HFFc6 (cell line): Measurements from ENCODE around the gene AKR7A2. TPM values are rescaled to one million over a fixed set of nuclear protein-coding genes. Genes with fewer than 3 reads are reported as not detected.

Source experiments
- DNase-seq: peaks from one replicate; pipeline ENCODE4 v3.0.0-alpha.2; 2018
- H3K27ac Mint-ChIP-seq: 2 replicates; pipeline ENCODE4 v1.8.0; 2020; ENCODE audit warnings: mild to moderate bottlenecking, mixed read lengths
- H3K27me3 Mint-ChIP-seq: 2 replicates; pipeline ENCODE4 v1.8.0; 2021; ENCODE audit warnings: mild to moderate bottlenecking, moderate library complexity, mixed read lengths; ENCODE audit not compliant: insufficient read depth
- H3K36me3 Mint-ChIP-seq: 2 replicates; pipeline ENCODE4 v1.8.0; 2021; ENCODE audit warnings: low read depth, mixed read lengths
- H3K4me1 Mint-ChIP-seq: 2 replicates; pipeline ENCODE4 v1.8.0; 2020; ENCODE audit warnings: low read depth, mixed read lengths
- H3K4me3 Mint-ChIP-seq: 2 replicates; pipeline ENCODE4 v1.8.0; 2020; ENCODE audit warnings: mild to moderate bottlenecking, moderate library complexity, mixed read lengths
- H3K9me3 Mint-ChIP-seq: 2 replicates; pipeline ENCODE4 v1.8.0; 2020; ENCODE audit warnings: mild to moderate bottlenecking, mixed read lengths
- CTCF ChIP-seq: fragments of 200-600 bp; sonication (generic); IDR thresholded peaks from 2 replicates; pipeline ENCODE4 v1.5.0; 2021; ENCODE audit warnings: antibody characterized with exemption, mild to moderate bottlenecking
- total RNA-seq, 6 experiments: library from RNA; stranded (reverse); fragmentation: NEBNext Ultra II Directional; extraction: Animal tissue kit (Norgen Biotek cat#: 25700); gene quantifications; 2 replicates in 1 of 6; 3 replicates in 5 of 6; pipeline ENCODE4 v1.2.3, GENCODE V29; 2021

AKR7A2 gene
- total RNA-seq, 6 experiments from 2014 or later: 62.8 to 74.2 (median 69.4) TPM

DNA sequence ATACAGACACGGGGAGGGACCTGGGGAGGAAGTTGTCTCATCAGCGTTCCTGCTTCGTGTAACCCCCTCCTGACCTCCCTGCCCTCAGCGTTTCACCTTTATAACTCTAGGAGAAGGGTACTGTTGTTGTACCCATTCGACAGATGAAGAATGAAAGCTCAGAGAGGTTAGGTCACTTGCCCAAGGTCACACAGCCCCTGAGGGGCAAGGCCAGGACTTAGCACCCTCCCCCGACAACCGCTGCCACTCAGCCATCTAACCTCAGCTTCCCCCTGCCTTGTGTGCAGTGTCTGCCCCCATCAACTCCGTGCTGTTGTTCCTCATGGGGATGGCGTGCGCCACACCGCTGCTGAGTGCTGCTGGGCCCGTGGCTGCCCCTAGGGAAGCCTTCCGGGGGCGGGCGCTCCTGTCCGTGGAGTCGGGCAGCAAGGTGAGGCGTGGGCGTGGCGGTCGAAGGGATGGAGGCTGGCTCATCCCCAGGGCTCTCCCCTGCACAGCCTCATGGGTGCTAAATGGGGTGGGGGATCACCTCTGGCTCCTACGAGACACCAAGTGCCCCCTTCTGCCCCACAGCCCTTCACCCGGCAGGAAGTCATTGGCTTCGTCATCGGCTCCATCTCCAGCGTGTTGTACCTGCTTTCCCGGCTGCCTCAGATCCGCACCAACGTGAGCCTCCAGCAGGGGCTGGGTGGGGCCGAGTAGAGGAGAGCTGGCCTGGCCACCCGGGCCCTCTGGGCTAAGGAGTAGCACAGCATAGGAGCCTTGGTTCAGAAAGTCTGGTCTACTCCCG lies 14.2 kb upstream of the AKR7A2 start:
- peaks cover 19% of the 10 kb centered on the region for H3K27me3 Mint-ChIP-seq
- no peaks in the 10 kb centered on the region for H3K36me3 Mint-ChIP-seq
- H3K4me1 Mint-ChIP-seq: no peaks in the 10 kb centered on the region
- no peak overlapping the region for H3K27ac Mint-ChIP-seq
- TF ChIP-seq CTCF: peak; percentile 15; the same call in 1 of the 2 replicates
- no peak for DNase-seq
- no peaks in the 10 kb centered on the region for H3K9me3 Mint-ChIP-seq
- no peak overlapping the region for H3K4me3 Mint-ChIP-seq

DNA sequence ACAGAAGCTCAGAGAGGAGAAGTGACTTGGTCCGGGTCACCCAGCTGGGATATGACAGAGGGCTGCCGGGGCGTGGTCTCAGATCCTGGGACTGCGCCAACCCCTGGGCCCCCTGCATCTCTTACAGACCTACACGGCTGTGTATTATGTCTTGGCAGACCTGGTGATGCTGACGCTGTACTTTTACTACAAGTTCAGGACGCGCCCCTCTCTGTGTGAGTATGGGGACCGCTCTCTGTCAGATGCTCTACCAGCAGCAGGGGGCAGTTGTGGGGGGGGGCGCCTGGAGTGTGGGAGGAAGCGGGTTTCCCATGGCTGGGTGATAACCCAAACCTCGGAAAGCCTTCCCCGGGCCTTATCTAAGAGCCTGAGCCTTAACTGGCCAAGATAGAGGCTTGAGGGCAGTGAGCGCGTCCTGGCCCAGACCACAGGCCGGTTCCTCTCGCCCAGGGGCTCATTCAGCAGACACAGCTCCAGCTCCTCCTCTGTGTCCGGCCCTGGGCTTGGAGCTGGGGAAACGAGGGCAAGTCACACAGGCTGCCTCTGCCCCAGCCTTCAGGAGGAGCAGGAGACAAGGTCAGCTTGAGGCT lies 13.5 kb upstream of the AKR7A2 start:
- no peak for DNase-seq
- Mint-ChIP-seq H3K4me1 (no peaks in the 10 kb centered on the region), H3K4me3 (no peak overlapping the region), H3K36me3 (no peaks in the 10 kb centered on the region), H3K27me3 (peaks cover 21% of the 10 kb centered on the region), H3K27ac (no peak overlapping the region), H3K9me3 (no peaks in the 10 kb centered on the region)
- TF ChIP-seq CTCF: no peak

DNA sequence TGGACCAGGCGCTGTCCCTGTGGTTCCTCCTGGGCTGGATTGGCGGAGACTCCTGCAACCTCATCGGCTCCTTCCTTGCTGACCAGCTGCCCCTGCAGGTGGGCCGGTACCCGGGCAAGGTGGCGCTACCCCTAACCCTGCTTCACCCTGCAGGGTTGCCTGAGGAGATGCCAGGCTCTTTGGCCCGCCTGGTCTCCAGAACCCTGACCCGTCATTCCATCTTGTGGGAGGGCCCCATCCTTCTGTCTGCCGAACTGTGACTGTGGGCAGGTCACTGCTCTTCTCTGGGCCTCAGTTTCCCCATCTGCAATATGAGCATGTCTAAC lies 12.7 kb upstream of the AKR7A2 start:
- no peak for TF ChIP-seq CTCF
- H3K27me3 Mint-ChIP-seq: peaks cover 17% of the 10 kb centered on the region
- no peaks in the 10 kb centered on the region for H3K9me3 Mint-ChIP-seq
- no peak for DNase-seq
- H3K27ac Mint-ChIP-seq: no peak overlapping the region
- H3K36me3 Mint-ChIP-seq: no peaks in the 10 kb centered on the region
- H3K4me1 Mint-ChIP-seq: no peaks in the 10 kb centered on the region
- H3K4me3 Mint-ChIP-seq: no peak overlapping the region; the same call in 1 of the 2 replicates

DNA sequence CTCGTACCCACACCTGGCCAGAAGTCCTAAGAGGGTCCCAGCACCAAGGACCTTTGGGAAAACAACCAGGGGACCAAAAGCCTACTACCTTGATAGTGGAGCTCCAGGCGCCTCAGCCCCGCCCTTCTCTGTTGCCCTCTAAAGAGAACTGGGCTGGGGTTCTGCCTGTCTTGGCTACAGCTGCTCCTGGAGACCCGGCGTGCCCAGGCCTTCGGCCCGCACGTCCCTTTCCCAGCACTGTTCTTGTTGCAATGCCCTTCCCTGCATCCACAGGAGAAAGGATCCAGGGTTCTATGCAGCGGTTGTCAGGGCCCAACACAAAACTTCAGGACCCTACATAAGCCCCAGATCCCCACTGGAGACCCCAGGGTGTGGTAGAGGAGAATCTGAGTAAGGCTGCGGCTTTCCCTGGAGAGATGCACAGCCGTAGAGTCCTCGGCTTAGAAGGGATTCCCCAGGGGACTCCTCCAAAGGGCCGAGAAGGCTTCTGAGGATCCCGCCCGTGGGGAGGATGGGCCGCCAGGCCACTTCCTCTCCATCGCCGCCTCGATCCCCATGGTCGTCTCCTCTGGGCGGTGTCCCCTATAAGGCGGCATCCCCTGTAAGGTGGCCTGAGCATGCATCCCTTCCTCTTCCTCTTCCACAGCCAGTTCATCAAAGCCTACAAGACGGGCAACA lies 12.2 kb upstream of the AKR7A2 start:
- H3K36me3 Mint-ChIP-seq: peaks cover 3% of the 10 kb centered on the region; the same call in 1 of the 2 replicates

GRCh38 chr1:19322481-19322880 lies 10.5 kb upstream of the AKR7A2 start:
- peaks cover 6% of the 10 kb centered on the region for H3K4me1 Mint-ChIP-seq
- no peak for DNase-seq
- H3K36me3 Mint-ChIP-seq: peaks cover 13% of the 10 kb centered on the region; the same call in 1 of the 2 replicates
- H3K9me3 Mint-ChIP-seq: no peaks in the 10 kb centered on the region
- TF ChIP-seq CTCF: no peak
- no peak overlapping the region for H3K4me3 Mint-ChIP-seq
- H3K27me3 Mint-ChIP-seq: peaks cover 10% of the 10 kb centered on the region
- no peak overlapping the region for H3K27ac Mint-ChIP-seq

More for the DNA sequence above, 12.2 kb upstream of the AKR7A2 start:
- DNase-seq: no peak
- H3K4me3 Mint-ChIP-seq: no peak overlapping the region; the same call in 1 of the 2 replicates
- H3K9me3 Mint-ChIP-seq: no peaks in the 10 kb centered on the region
- TF ChIP-seq CTCF: no peak
- peaks cover 2% of the 10 kb centered on the region for H3K4me1 Mint-ChIP-seq
- H3K27ac Mint-ChIP-seq: no peak overlapping the region
- H3K27me3 Mint-ChIP-seq: peaks cover 17% of the 10 kb centered on the region
